Left lung (tissue), 10 donors: ENCODE data around the gene CCSER2. TPM values are rescaled to one million over a fixed set of nuclear protein-coding genes. Genes with fewer than 3 reads are reported as not detected.

Experiments
- ATAC-seq: fragments of 200-7000 bp; cut with Tn5 transposase; one replicate; pipeline ENCODE4 v1.9.1; 2020; ENCODE audit warnings: moderate library complexity
- DNase-seq, 4 donors: peaks; one replicate each; pipeline ENCODE4 v3.0.0-alpha.2; 2013 to 2020
- H3K27ac ChIP-seq, 2 donors: fragments of 200-600 bp; sonication (generic) in 1 of 2; one replicate each; pipeline versions ENCODE4 v1.5.0 to v1.8.0; 2020 to 2021
- H3K27me3 ChIP-seq, 2 donors: fragments of 200-600 bp; sonication (generic) in 1 of 2; one replicate each; pipeline versions ENCODE4 v1.5.0 to v1.8.0; 2020 to 2021
- H3K36me3 ChIP-seq, 2 donors: fragments of 200-600 bp; sonication (generic) in 1 of 2; one replicate each; pipeline versions ENCODE4 v1.5.0 to v1.8.0; 2020 to 2021
- H3K4me1 ChIP-seq, 2 donors: fragments of 200-600 bp; one replicate each; pipeline ENCODE4 v1.8.0; 2021
- H3K4me3 ChIP-seq, 2 donors: fragments of 200-600 bp; sonication (generic) in 1 of 2; one replicate each; pipeline versions ENCODE4 v1.5.0 to v1.8.0; 2020 to 2021; ENCODE audit warnings: mild to moderate bottlenecking in 1 of 2
- H3K9me3 ChIP-seq, 2 donors: fragments of 200-600 bp; sonication (generic) in 1 of 2; one replicate each; pipeline versions ENCODE4 v1.5.0 to v1.8.0; 2020 to 2021
- intact Hi-C, 2 donors: fragments of 100-400 bp; cut with DNase I; formaldehyde crosslinking; loops; one replicate each; pipeline versions ENCODE4 v1.11.2 to v1.14.2; 2022
- polyA plus RNA-seq, 6 donors: library from polyadenylated mRNA; unstranded; fragments of 120-200 nt; gene quantifications; one replicate each; pipeline ENCODE4 v1.2.1, GENCODE V29; 2013; ENCODE audit not compliant: insufficient read length in 6 of 6
- total RNA-seq, 2 donors: library from RNA; stranded (reverse); fragmentation: NEBNext Ultra II Directional; extraction: Animal tissue kit (Norgen Biotek cat#: 25700); gene quantifications; one replicate each; pipeline ENCODE4 v1.2.1, GENCODE V29; 2021
- TF ChIP-seq, protein P1 (sequence below), 2 donors: fragments of 200-600 bp; sonication (generic) in 1 of 2; IDR thresholded peaks; one replicate each; pipeline versions ENCODE4 v1.5.0 to v1.8.0; 2021; ENCODE audit warnings: antibody characterized with exemption in 2 of 2
- donor health status: DM: no; HTN: yes; CAD: no.
- donor health status: DM: no; HTN: no; CAD: no.

Gene CCSER2
- total and polyA plus RNA-seq, 8 donors, result 32.7 to 65.5 (median 37.9) TPM

DNA sequence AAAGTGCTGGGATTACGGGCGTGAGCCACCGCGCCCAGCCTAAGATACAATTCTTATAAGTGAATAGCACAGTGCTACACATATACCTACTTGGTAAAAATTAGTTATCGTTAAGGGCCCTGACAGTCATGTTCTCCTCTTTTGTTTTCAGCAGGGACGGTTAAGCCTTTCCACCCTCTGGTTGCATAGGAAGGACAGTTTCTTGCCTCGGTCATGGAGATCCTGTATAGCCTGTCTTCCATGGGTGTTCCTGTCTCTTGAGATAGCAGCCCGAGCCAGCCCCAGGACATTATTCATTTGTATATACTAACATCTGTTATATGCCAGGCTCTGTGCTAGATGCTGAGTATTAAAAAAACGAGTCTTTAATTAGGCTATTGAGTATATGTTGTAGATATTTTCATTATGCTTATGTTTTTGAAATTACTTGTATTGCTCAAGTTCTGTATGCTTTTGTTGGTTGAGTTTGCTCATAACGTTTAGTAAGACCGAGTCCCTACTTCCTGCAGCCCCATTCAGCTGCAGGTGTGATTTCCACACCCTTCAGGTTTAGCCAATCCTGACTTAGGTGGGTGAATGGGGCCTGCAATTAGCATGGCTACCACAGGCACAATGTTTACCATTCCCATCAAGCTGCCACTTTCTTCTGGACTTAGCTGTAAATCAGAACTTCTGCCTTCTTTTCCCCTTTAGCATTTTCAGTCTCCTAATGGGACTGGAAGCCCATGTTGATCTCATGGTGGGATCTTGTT is 24.8 kb downstream of the CCSER2 start:
- H3K27ac ChIP-seq, result no peak overlapping the region
- peaks cover 0 to 38% of the 10 kb centered on the region in 2 donors for H3K4me1 ChIP-seq
- DNase-seq (no peak), ATAC-seq (peak; percentile 76)
- no peaks in the 10 kb centered on the region for H3K36me3 ChIP-seq
- TF ChIP-seq, protein P1, sequence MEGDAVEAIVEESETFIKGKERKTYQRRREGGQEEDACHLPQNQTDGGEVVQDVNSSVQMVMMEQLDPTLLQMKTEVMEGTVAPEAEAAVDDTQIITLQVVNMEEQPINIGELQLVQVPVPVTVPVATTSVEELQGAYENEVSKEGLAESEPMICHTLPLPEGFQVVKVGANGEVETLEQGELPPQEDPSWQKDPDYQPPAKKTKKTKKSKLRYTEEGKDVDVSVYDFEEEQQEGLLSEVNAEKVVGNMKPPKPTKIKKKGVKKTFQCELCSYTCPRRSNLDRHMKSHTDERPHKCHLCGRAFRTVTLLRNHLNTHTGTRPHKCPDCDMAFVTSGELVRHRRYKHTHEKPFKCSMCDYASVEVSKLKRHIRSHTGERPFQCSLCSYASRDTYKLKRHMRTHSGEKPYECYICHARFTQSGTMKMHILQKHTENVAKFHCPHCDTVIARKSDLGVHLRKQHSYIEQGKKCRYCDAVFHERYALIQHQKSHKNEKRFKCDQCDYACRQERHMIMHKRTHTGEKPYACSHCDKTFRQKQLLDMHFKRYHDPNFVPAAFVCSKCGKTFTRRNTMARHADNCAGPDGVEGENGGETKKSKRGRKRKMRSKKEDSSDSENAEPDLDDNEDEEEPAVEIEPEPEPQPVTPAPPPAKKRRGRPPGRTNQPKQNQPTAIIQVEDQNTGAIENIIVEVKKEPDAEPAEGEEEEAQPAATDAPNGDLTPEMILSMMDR (IDR thresholded peaks at IDR 0.05), result no peak
- H3K4me3 ChIP-seq, result no peak overlapping the region
- H3K27me3 ChIP-seq, result no peaks in the 10 kb centered on the region
- no peaks in the 10 kb centered on the region for H3K9me3 ChIP-seq
- intact Hi-C loops, result no loop called here

DNA sequence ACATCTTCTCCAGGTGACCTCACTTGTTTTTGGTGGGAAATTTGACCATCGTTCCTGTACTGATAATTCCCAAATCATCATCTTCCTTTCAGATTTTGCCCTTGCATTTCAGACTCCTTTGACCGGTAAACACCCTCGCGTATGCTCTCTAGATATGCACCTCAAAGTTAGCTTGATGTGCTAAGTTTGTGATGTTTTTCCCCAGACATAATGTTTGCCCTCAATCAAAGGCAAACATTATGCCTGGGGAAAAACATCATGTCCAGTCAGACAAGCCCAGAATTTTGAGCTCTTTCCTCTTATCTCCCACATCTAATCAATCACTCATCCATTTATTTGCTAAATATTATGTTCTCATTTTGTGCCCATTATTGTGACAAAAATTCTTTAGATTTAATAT is 26.2 kb downstream of the CCSER2 start:
- no peak for DNase-seq
- TF ChIP-seq, protein P1 (IDR thresholded peaks at IDR 0.05), result no peak
- Histone ChIP-seq H3K9me3 (no peaks in the 10 kb centered on the region), H3K36me3 (no peaks in the 10 kb centered on the region), H3K27ac (no peak overlapping the region), H3K4me3 (no peak overlapping the region), H3K4me1 (peaks cover 0 to 39% of the 10 kb centered on the region in 2 donors), H3K27me3 (no peaks in the 10 kb centered on the region)
- intact Hi-C loops, result no loop called here
- ATAC-seq, result no peak

DNA sequence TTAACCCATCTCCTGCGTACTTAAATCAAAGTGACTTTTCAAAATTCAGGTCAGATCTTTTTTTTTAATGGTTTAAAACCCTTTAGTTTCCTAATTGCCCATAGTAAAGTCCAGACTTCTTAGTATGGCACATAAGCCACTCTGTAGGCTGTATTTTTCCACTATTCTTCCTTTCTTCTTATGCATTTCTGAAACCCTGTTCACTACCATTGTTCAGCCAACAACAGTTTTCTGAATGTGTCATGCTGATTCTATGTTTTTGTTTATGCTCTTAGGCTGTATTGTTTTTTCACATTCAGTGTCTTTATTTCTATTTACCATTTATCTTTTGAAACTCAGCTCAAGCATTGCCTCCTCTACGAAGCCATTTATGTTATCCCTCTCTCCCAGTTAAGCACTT is 26.7 kb downstream of the CCSER2 start:
- Histone ChIP-seq H3K27ac (no peak overlapping the region), H3K4me3 (no peak overlapping the region), H3K9me3 (no peaks in the 10 kb centered on the region), H3K4me1 (peaks cover 0 to 44% of the 10 kb centered on the region in 2 donors), H3K27me3 (no peaks in the 10 kb centered on the region), H3K36me3 (no peaks in the 10 kb centered on the region)
- DNase-seq (no peak), ATAC-seq (no peak)
- TF ChIP-seq, protein P1 (IDR thresholded peaks at IDR 0.05), result no peak
- intact Hi-C loops, result no loop called here

DNA sequence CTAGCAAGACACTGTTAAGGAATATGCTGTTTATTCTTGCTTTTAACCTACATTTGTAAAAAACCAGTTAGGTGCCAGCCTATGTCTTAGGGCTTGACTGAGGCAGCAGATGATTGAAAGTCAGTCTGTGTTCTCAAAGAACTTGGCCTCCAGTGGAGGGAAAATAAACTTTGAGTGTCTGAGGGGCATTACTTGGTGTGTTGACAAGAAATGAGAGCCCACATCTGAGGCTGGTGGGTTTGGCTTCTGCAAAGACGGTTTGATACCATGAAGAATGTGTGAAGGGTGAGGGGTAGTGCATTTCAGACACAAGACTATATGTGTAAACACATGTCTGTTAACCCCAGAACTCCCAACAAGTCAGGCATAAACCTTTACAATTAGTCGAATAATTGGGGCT is 28.5 kb downstream of the CCSER2 start:
- no peaks in the 10 kb centered on the region for H3K27me3 ChIP-seq
- no peak for DNase-seq
- ATAC-seq, result no peak
- no peak overlapping the region for H3K27ac ChIP-seq
- no peaks in the 10 kb centered on the region for H3K9me3 ChIP-seq
- H3K4me1 ChIP-seq, result peaks cover 0 to 58% of the 10 kb centered on the region in 2 donors
- intact Hi-C loops, result no loop called here
- no peak overlapping the region for H3K4me3 ChIP-seq
- TF ChIP-seq, protein P1 (IDR thresholded peaks at IDR 0.05), result no peak
- H3K36me3 ChIP-seq, result no peaks in the 10 kb centered on the region

DNA sequence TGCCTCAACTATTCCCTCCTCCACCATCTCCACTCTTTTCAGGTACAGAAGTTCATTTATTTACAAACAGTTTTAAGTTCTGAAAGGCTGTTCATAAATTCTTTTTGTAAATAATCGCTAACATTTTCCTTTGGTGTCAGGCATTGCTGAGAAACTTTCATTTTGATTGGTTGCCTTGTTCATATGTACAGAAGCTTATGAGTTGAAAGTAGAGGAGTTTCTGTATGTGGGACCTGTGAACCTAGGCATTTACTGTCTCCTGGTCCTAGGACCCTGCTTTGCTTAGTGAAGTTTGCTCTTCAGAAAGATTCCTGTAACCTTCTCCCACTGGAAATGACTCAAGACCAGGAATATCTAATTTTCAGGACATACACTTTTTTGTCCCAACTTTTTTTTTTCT is 30.4 kb downstream of the CCSER2 start:
- Histone ChIP-seq H3K4me3 (no peak overlapping the region), H3K27ac (no peak overlapping the region), H3K4me1 (peaks cover 0 to 53% of the 10 kb centered on the region in 2 donors), H3K9me3 (no peaks in the 10 kb centered on the region), H3K27me3 (no peaks in the 10 kb centered on the region), H3K36me3 (no peaks in the 10 kb centered on the region)
- no peak for DNase-seq
- TF ChIP-seq, protein P1 (IDR thresholded peaks at IDR 0.05), result no peak
- intact Hi-C loops, result no loop called here
- no peak for ATAC-seq
